Adrenal gland (tissue), 5 donors: Measurements from ENCODE around the gene KIF5A.

ENCODE experiments used
- CTCF ChIP-seq, 6 experiments: fragments of 450-650 bp in 4 of 6; fragments of 200-600 bp in 2 of 6; sonication (generic) in 1 of 6; IDR thresholded peaks; 1 replicate in 5 of 6; 2 replicates in 1 of 6; pipeline versions ENCODE4 v1.5.1 to v1.8.0; 2016 to 2021; ENCODE audit warnings: antibody characterized with exemption in 6 of 6, mild to moderate bottlenecking in 2 of 6, moderate library complexity in 1 of 6
- POLR2A ChIP-seq, 2 donors: fragments of 450-650 bp; IDR thresholded peaks; one replicate each; pipeline ENCODE4 v1.6.1; 2017; ENCODE audit warnings: antibody characterized with exemption in 2 of 2, mild to moderate bottlenecking in 2 of 2, moderate library complexity in 1 of 2
- donor health status: DM: no; HTN: no; CAD: no.

- peak in 1 of 2 donors; percentile 46 for TF ChIP-seq POLR2A (IDR thresholded peaks at IDR 0.05)
- TF ChIP-seq CTCF (IDR thresholded peaks at IDR 0.05) = no peak
Observed at GRCh38 chr12:57521525-57522010, 28.3 kb upstream of the KIF5A start.
